Measurements from ENCODE around the gene KANK3.

Gene KANK3

DNA sequence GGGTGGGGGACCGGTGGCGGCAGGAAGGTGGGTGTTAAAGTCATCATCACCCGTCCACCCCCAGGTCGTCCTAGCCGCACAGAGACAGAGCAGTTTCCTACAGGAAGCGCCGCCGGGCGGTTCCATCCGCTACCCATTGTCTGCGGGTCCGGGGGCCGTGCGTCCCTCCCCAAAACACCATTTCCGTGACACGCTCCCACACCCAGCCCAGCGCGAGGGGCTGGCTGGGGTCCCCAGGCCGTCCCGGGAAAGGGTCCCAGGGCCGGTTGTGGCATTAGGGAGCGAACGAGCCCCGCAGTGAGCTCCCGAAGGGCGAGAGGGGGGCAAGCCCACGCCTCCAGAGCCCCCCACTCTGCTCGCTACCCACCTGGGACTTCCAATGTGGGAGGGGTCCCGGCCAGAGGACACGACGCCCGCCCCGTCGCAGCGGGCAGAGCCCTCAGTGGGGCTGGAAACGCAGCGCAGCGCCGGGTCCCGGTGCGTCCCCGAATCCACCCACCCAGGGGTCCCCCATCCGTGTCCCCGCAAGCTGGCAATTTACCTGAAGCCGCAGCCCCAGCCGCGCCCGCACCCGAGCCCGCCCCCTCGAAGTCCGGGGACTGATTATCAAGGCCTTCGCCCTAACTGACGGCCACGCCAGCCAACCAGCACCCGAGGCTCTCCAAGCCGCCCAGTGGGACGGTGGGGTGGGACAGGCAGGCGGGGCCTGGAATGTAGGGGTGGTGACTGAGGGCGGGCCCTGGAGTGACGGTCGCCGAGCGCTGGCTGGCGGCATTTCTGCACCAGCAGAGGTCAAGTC, at the start of gene KANK3:
TSS of gene KANK3 (minus strand) at position 579 of the 799 bp plus-strand sequence. CDS start 5,434 bp downstream, outside the sequence.
- Histone ChIP-seq H3K27me3 (peaks cover 0 to 23% (median 4%) of the 10 kb centered on the region in 11 experiments; a peak in 10 of 22 replicates), H3K9me3 (replicated peaks in 1 of 11) (no peaks in the 10 kb centered on the region), H3K4me2 (peak within 1 kb of the TSS; percentile 85 to 99 (median 97)), H3K9ac (peak within 1 kb of the TSS; percentile 65 to 89 (median 78); a peak in 21 of 22 replicates), H3K27ac (peak within 1 kb of the TSS in 10 of 11 experiments; percentile 63 to 95 (median 78); a peak in 20 of 22 replicates), H4K20me1 (peaks cover 0 to 7% (median 0%) of the 10 kb centered on the region in 11 experiments; a peak in 1 of 22 replicates), H3K4me3 (peak within 1 kb of the TSS; percentile 58 to 81 (median 70)), H3K36me3 (no peaks in the 10 kb centered on the region), H3K4me1 (peaks cover 7 to 60% (median 40%) of the 10 kb centered on the region in 10 experiments)
- TF ChIP-seq Cebpa-rat (IDR thresholded peaks at IDR 0.05): no peak

DNA sequence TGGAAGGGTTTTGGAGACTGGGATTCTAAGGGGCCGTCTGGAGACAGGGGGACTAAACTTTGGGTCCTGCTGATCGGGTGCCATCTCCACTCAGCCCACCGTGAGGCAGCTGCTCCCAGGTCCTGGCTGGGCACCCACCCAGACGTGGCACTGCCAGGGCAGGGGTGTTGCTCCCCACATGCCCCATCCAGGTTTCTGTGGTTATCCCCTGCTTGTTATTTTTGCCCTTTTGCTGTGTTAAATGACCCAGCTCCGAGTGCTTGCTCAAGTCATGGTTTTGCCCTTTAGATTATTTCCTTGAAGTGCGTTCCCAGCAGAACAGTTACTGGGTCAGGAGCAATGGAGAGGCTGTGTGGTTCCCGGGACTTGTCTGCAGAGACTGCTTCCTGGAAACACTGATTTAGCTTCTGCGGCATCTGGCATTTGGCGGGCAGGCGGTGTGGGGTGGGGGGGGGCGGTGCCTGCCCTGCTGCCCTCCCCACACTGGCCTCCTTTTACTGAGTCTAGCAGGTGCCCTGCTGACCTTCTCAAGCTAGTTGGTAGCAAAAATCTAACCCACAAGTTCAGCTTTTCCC, 49.0 kb upstream of the KANK3 start:
- H3K9me3 ChIP-seq (replicated peaks in 1 of 11): peaks cover 0 to 7% (median 6%) of the 10 kb centered on the region in 11 experiments; a peak in 21 of 22 replicates
- H3K9ac ChIP-seq: peak overlapping the region; percentile 25 to 67 (median 44)
- H3K36me3 ChIP-seq: peaks cover 4 to 37% (median 11%) of the 10 kb centered on the region in 11 experiments; a peak in 20 of 22 replicates
- TF ChIP-seq Cebpa-rat (IDR thresholded peaks at IDR 0.05): no peak
- H3K4me2 ChIP-seq: peak overlapping the region; percentile 63 to 87 (median 79)
- H3K4me1 ChIP-seq: peaks cover 25 to 59% (median 54%) of the 10 kb centered on the region in 10 experiments
- H3K27me3 ChIP-seq: no peaks in the 10 kb centered on the region
- peak overlapping the region in 8 of 11 experiments; percentile 4 to 51 (median 20); a peak in 7 of 22 replicates for H3K27ac ChIP-seq
- peak overlapping the region in 5 of 10 experiments; percentile 1 to 39 (median 26); a peak in 3 of 20 replicates for H3K4me3 ChIP-seq
- peaks cover 61 to 64% (median 63%) of the 10 kb centered on the region in 11 experiments for H4K20me1 ChIP-seq

DNA sequence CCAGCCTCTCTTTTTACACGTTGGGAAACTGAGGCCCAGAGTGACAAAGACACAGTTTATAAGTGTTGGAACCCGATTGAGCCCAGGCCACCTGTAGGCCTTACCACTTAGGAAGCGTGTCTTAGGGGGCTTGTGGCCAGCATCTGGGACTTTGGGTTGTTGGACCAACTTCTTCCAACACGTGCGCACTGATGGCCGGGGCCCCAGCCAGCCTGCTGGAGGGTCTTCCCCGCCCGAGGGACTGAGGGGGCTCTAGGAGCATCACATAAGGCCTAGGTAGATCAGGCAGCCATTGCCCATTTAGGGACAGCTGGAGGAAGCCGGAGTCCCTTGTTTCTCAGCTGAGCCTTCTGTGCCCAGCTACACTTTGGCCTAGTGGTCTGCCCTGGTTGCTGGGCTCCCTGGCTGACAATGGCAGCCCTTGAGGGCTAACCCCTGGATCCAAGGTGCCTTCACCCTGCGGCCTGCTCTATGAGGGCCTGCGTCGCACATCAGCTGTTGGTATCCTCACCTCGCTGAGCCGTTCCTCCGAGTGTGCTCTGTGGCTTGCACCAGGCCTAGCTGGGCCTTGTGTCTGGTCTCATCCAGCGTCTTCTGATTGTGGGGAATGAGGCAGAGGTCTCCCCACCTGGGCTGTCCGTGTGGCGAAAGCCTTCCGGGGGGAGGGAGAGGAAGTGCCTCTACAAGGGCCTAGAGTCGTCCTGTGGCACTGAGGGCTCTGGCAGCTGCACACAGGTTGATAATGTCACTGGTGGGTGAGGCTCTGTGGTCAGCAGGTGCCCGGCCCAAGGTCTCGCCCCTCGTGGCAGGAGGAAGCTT, 48.3 kb upstream of the KANK3 start:
- no peaks in the 10 kb centered on the region for H3K27me3 ChIP-seq
- peak overlapping the region in 8 of 11 experiments; percentile 4 to 51 (median 20); a peak in 9 of 22 replicates for H3K27ac ChIP-seq
- peak overlapping the region in 9 of 10 experiments; percentile 19 to 100 (median 39); a peak in 14 of 20 replicates for H3K4me3 ChIP-seq
- H3K4me2 ChIP-seq: peak overlapping the region; percentile 63 to 87 (median 79)
- peaks cover 20 to 54% (median 48%) of the 10 kb centered on the region in 10 experiments for H3K4me1 ChIP-seq
- peaks cover 56 to 57% (median 56%) of the 10 kb centered on the region in 11 experiments for H4K20me1 ChIP-seq
- peaks cover 11 to 44% (median 15%) of the 10 kb centered on the region in 11 experiments; a peak in 20 of 22 replicates for H3K36me3 ChIP-seq
- no peak for TF ChIP-seq Cebpa-rat (IDR thresholded peaks at IDR 0.05)
- peaks cover 6 to 14% (median 13%) of the 10 kb centered on the region in 11 experiments for H3K9me3 ChIP-seq (replicated peaks in 1 of 11)
- peak overlapping the region; percentile 25 to 67 (median 44) for H3K9ac ChIP-seq

DNA sequence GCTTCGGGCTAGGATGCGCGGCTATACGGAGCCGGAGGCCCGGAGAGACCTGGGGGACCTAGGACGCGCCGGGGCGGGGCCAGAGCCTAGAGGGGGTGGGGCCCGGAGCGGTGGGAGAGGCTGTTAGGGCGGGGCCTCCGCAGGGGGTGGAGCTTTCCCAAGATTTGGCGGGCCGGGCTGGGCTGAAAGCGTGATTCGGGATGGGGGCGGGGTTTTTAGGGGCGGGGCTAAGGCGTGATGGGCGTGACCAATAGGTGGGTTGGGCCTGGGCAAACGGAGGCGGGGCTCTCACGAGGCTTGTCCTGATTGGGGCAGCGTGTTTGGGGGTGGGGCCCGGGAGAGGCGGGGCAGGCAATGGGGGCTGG, 47.5 kb upstream of the KANK3 start:
- H3K4me1 ChIP-seq: peaks cover 27 to 52% (median 47%) of the 10 kb centered on the region in 10 experiments
- H3K36me3 ChIP-seq: peaks cover 9 to 45% (median 17%) of the 10 kb centered on the region in 11 experiments; a peak in 20 of 22 replicates
- no peak for TF ChIP-seq Cebpa-rat (IDR thresholded peaks at IDR 0.05)

DNA sequence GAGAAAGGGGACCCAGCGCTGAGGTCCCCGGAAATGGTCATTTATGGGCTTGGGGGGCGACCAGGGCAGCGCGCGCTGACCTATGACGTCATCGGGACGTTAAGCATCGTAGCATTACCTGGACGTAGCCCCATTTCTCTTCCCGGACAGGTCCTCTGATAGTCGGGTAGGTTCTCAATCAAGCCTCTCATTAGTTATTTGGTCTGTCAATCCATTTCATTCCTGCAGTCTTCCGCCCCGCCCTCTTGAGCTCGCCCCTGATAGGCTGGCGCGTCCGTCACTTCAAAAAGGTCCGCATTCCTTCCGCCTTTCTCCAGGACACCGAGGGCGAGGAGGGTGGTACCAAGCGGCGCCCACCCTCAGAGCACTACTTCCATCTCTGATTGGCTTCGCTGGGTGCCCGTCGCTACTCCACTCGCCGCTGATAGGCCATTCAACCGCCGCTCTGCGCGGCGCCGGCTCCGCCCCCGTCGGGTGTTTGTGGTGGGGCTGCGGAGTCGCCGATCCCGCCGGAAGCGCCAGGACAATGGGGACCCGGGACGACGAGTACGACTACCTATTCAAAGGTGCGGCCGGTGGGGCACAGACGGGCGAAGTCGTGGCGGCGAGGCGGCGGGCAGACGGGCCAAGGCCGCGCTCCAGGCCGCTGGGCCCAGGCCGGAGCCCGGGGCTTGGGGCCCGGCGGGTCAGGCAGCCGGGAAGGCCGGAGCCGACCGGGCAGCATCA, 47.0 kb upstream of the KANK3 start, which contains the start of gene RAB11B:
TSS of gene RAB11B (plus strand) at position 470 of the 726 bp plus-strand sequence. CDS start at position 527, 57 bp downstream.
- H3K4me3 ChIP-seq: peak within 1 kb of the TSS; percentile 85 to 100 (median 98)

More for the DNA sequence above, 47.5 kb upstream of the KANK3 start:
- Histone ChIP-seq H4K20me1 (peaks cover 48 to 49% (median 48%) of the 10 kb centered on the region in 11 experiments), H3K9me3 (replicated peaks in 1 of 11) (peaks cover 8 to 22% (median 18%) of the 10 kb centered on the region in 11 experiments), H3K4me3 (peak overlapping the region; percentile 85 to 100 (median 98)), H3K27me3 (no peaks in the 10 kb centered on the region), H3K9ac (peak overlapping the region; percentile 97 to 100 (median 100)), H3K27ac (peak overlapping the region; percentile 97 to 100 (median 100)), H3K4me2 (peak overlapping the region; percentile 70 to 87 (median 79); a peak in 21 of 22 replicates)

DNA sequence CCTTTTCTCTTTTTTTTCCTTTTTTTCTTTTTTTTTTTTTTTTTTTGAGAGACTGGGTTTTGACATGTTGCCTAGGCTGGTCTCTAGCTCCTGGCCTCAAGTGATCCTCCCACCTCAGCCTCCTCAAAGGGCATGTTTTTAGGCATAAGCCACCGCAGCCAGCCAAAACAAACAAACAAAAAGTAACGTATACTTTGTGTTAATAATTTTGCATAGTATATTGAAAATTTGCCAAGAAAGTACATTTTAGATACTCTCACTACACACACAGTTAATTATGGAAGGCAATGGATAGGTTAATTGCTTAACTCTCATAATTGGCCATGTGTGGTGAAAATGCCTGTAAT, 45.5 kb upstream of the KANK3 start:
- H3K36me3 ChIP-seq: peaks cover 0 to 25% (median 17%) of the 10 kb centered on the region in 11 experiments; a peak in 17 of 22 replicates
- no peak overlapping the region for H3K4me3 ChIP-seq
- peaks cover 27 to 29% (median 28%) of the 10 kb centered on the region in 11 experiments for H4K20me1 ChIP-seq
- TF ChIP-seq Cebpa-rat (IDR thresholded peaks at IDR 0.05): no peak
- peak overlapping the region in 6 of 11 experiments; percentile 14 to 84 (median 73); a peak in 4 of 22 replicates for H3K4me2 ChIP-seq
- peaks cover 8 to 22% (median 19%) of the 10 kb centered on the region in 11 experiments for H3K9me3 ChIP-seq (replicated peaks in 1 of 11)
- H3K9ac ChIP-seq: no peak overlapping the region
- peaks cover 34 to 53% (median 37%) of the 10 kb centered on the region in 10 experiments for H3K4me1 ChIP-seq
- no peaks in the 10 kb centered on the region for H3K27me3 ChIP-seq
- H3K27ac ChIP-seq: no peak overlapping the region

More for the DNA sequence above, 47.0 kb upstream of the KANK3 start, which contains the start of gene RAB11B:
- Histone ChIP-seq H3K27ac (peak within 1 kb of the TSS; percentile 97 to 100 (median 100)), H3K4me2 (peak within 1 kb of the TSS; percentile 70 to 87 (median 79)), H4K20me1 (peaks cover 42 to 43% (median 43%) of the 10 kb centered on the region in 11 experiments), H3K4me1 (peaks cover 32 to 47% (median 46%) of the 10 kb centered on the region in 10 experiments), H3K9me3 (replicated peaks in 1 of 11) (peaks cover 8 to 22% (median 19%) of the 10 kb centered on the region in 11 experiments), H3K9ac (peak within 1 kb of the TSS; percentile 97 to 100 (median 100)), H3K27me3 (no peaks in the 10 kb centered on the region), H3K36me3 (peaks cover 6 to 40% (median 17%) of the 10 kb centered on the region in 11 experiments; a peak in 18 of 22 replicates)
- TF ChIP-seq Cebpa-rat (IDR thresholded peaks at IDR 0.05): no peak
